ENCODE data around the gene SOAT1. TPM values are rescaled to one million over a fixed set of nuclear protein-coding genes. Genes with fewer than 3 reads are reported as not detected.
A peak's percentile ranks its signal among the peaks of the same experiment; 100 is the strongest.

SOAT1 gene
- total and polyA plus RNA-seq, 10 of the 15 experiments (the other 5 are each of a cell fraction or from before 2014, with no cell fraction given), result 8.6 to 68.5 (median 22.3) TPM

DNA sequence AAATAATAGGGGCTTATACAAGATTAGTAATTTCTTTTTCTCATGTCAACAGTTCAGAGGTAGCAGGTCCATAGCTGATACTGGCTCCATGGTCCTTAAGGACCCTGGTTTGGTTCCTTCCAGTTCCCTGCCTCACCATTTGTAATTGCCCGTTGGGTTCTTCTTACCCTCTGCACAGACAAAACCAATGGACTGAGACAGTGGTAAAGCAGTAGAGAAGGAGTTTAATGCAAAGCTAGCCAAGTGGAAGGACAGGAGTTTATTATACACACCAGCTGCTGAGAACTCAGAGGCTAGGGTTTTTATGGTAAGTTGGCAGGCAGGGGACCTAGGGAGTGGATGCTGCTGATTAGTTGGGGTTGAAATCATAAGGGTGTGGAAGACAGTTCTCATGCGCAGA, 36.3 kb downstream of the SOAT1 start:
- POLR2A ChIA-PET, result no interaction called here
- intact Hi-C loops (cut with micrococcal nuclease; ENCODE audit: unreplicated experiment), result no loop called here
- H3K9ac ChIP-seq (ENCODE audit: control insufficient read depth, insufficient read depth, low read length), result no peak overlapping the region
- WGBS (ENCODE audit: insufficient coverage, insufficient replicate concordance, low lambda C conversion rate, missing lambda C conversion rate), result 50% methylated on average over 2 of the region's 2 CpGs
- no peak overlapping the region for H3K27ac ChIP-seq (ENCODE audit: control insufficient read depth, insufficient read depth)
- 0 out of 2 replicates have a peak, but pooled peaks cover 4% of the 10 kb centered on the region for H3K4me1 ChIP-seq (ENCODE audit: control insufficient read depth, insufficient read depth, low read length)
- TSS peak; percentile 22 for BruUV-seq (replicated peaks)
- TF ChIP-seq IRF4 (IDR thresholded peaks at IDR 0.05; ENCODE audit: low read depth, low read length) (no peak), TCF12 (IDR thresholded peaks at IDR 0.05; ENCODE audit: low read depth, low read length) (no peak), ZNF24 (IDR thresholded peaks at IDR 0.05) (no peak), SREBF2 (IDR thresholded peaks at IDR 0.05; ENCODE audit: low read length) (no peak), FOXM1 (IDR thresholded peaks at IDR 0.05; ENCODE audit: low read depth, low read length) (no peak), BACH1 (IDR thresholded peaks at IDR 0.05; ENCODE audit: borderline replicate concordance) (no peak), POU2F2 (IDR thresholded peaks at IDR 0.05; ENCODE audit: borderline replicate concordance, low read depth, low read length) (no peak), ATF7 (IDR thresholded peaks at IDR 0.05; ENCODE audit: low read depth) (no peak), MEF2B (IDR thresholded peaks at IDR 0.05; ENCODE audit: partially characterized antibody, poor library complexity, severe bottlenecking) (no peak), ZBED1 (IDR thresholded peaks at IDR 0.05; ENCODE audit: borderline replicate concordance) (no peak)
- TF ChIP-seq, protein P1, sequence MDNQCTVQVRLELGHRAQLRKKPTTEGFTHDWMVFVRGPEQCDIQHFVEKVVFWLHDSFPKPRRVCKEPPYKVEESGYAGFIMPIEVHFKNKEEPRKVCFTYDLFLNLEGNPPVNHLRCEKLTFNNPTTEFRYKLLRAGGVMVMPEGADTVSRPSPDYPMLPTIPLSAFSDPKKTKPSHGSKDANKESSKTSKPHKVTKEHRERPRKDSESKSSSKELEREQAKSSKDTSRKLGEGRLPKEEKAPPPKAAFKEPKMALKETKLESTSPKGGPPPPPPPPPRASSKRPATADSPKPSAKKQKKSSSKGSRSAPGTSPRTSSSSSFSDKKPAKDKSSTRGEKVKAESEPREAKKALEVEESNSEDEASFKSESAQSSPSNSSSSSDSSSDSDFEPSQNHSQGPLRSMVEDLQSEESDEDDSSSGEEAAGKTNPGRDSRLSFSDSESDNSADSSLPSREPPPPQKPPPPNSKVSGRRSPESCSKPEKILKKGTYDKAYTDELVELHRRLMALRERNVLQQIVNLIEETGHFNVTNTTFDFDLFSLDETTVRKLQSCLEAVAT (IDR thresholded peaks at IDR 0.05), result no peak
- TF ChIP-seq, protein P2, sequence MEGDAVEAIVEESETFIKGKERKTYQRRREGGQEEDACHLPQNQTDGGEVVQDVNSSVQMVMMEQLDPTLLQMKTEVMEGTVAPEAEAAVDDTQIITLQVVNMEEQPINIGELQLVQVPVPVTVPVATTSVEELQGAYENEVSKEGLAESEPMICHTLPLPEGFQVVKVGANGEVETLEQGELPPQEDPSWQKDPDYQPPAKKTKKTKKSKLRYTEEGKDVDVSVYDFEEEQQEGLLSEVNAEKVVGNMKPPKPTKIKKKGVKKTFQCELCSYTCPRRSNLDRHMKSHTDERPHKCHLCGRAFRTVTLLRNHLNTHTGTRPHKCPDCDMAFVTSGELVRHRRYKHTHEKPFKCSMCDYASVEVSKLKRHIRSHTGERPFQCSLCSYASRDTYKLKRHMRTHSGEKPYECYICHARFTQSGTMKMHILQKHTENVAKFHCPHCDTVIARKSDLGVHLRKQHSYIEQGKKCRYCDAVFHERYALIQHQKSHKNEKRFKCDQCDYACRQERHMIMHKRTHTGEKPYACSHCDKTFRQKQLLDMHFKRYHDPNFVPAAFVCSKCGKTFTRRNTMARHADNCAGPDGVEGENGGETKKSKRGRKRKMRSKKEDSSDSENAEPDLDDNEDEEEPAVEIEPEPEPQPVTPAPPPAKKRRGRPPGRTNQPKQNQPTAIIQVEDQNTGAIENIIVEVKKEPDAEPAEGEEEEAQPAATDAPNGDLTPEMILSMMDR (IDR thresholded peaks at IDR 0.05 in 2 of 3, conservative IDR thresholded peaks at IDR 0.05 in 1 of 3; ENCODE audit: control insufficient read depth in 2 of 3, extremely low read depth in 1 of 3, insufficient read depth in 1 of 3, low read depth in 3 of 3, low read length in 3 of 3), result no peak
- no peaks in the 10 kb centered on the region for H3K27me3 ChIP-seq (replicated peaks in 1 of 2; ENCODE audit: control insufficient read depth in 2 of 2, insufficient read depth in 2 of 2, low read length in 1 of 2)
- in situ Hi-C loops (cut with MboI), result no loop called here
- DNase-seq (ENCODE audit: low read depth, low spot score), result no peak
- SMC1A ChIA-PET (ENCODE audit: uncharacterized antibody, unreplicated experiment), result interaction anchor here (1.2 kb wide), 1 partner anchor 33 kb away, joined by 4 read pairs; no protein-coding TSS in a partner anchor
- H2AFZ ChIP-seq (ENCODE audit: control insufficient read depth, low read depth, low read length), result no peak overlapping the region
- H3K4me2 ChIP-seq (ENCODE audit: control insufficient read depth, insufficient read depth), result no peak overlapping the region
- FAIRE-seq, result no peak
- RAD21 ChIA-PET (ENCODE audit: unreplicated experiment), result no interaction called here
- CTCF ChIA-PET, result no interaction called here
- H4K20me1 ChIP-seq (ENCODE audit: control insufficient read depth, insufficient read depth), result no peaks in the 10 kb centered on the region
- H3K4me3 ChIP-seq, result no peak overlapping the region
- H3K9me3 ChIP-seq (replicated peaks; ENCODE audit: control insufficient read depth, insufficient read depth, low read length), result peaks cover 7% of the 10 kb centered on the region
- no peaks in the 10 kb centered on the region for H3K79me2 ChIP-seq (ENCODE audit: control insufficient read depth, insufficient read depth, low read length)
- no peak for ATAC-seq
- peaks cover 0 to 3% of the 10 kb centered on the region in 2 experiments; a peak in 2 of 4 replicates for H3K36me3 ChIP-seq (ENCODE audit: control insufficient read depth in 2 of 2, insufficient read depth in 2 of 2, low read length in 1 of 2)
